Karpas-422 (cell line): ENCODE measurements around the gene PARD3B. TPM values are rescaled to one million over a fixed set of nuclear protein-coding genes. Genes with fewer than 3 reads are reported as not detected.

Experiments used
- DNase-seq: peaks from one replicate; pipeline ENCODE4 v3.0.0-alpha.2; 2015
- H2AFZ ChIP-seq: fragments of 200-600 bp; sonication (generic); 2 replicates; pipeline ENCODE4 v1.6.1; 2014; ENCODE audit warnings: antibody characterized with exemption, low read length, mixed read lengths
- H3K27ac ChIP-seq: fragments of 200-600 bp; sonication (generic); 2 replicates; pipeline ENCODE4 v1.5.1; 2014; ENCODE audit warnings: mild to moderate bottlenecking, low read length, moderate library complexity
- H3K27me3 ChIP-seq: fragments of 200-600 bp; sonication (generic); 2 replicates; pipeline ENCODE4 v1.6.1; 2014; ENCODE audit warnings: low read length, mixed read lengths
- H3K36me3 ChIP-seq: fragments of 200-600 bp; sonication (generic); 2 replicates; pipeline ENCODE4 v1.6.1; 2014; ENCODE audit warnings: low read length, mixed read lengths; ENCODE audit not compliant: insufficient read depth
- H3K4me1 ChIP-seq: fragments of 200-600 bp; sonication (generic); 2 replicates; pipeline ENCODE4 v1.6.1; 2014; ENCODE audit warnings: mild to moderate bottlenecking, low read length, mixed read lengths
- H3K4me2 ChIP-seq: fragments of 200-600 bp; sonication (generic); 2 replicates; pipeline ENCODE4 v1.6.1; 2014; ENCODE audit warnings: low read length, low read depth, mild to moderate bottlenecking; ENCODE audit not compliant: poor library complexity, severe bottlenecking
- H3K4me3 ChIP-seq: fragments of 200-600 bp; sonication (generic); 2 replicates; pipeline ENCODE4 v1.5.1; 2014; ENCODE audit warnings: mild to moderate bottlenecking, antibody characterized with exemption, low read length, mixed read lengths
- H3K79me2 ChIP-seq: fragments of 200-600 bp; sonication (generic); 2 replicates; pipeline ENCODE4 v1.6.1; 2014; ENCODE audit warnings: mild to moderate bottlenecking, low read length, mixed read lengths
- H3K9ac ChIP-seq: fragments of 200-600 bp; sonication (generic); 2 replicates; pipeline ENCODE4 v1.6.0; 2014; ENCODE audit warnings: low read length
- H3K9me2 ChIP-seq: fragments of 200-600 bp; sonication (generic), shearing (Covaris generic); replicated peaks from 2 replicates; pipeline ENCODE4 v1.6.0; 2014; ENCODE audit warnings: mild to moderate bottlenecking, low read length, moderate library complexity; ENCODE audit not compliant: insufficient read depth
- H3K9me3 ChIP-seq: fragments of 300-700, 200-600 bp; sonication (generic); 2 replicates; pipeline ENCODE4 v1.6.1; 2014; ENCODE audit warnings: low read length, mixed read lengths
- H4K20me1 ChIP-seq: fragments of 200-600 bp; sonication (generic); 2 replicates; pipeline ENCODE4 v1.6.1; 2014; ENCODE audit warnings: mild to moderate bottlenecking, antibody characterized with exemption, low read length, low read depth; ENCODE audit not compliant: insufficient read depth
- total RNA-seq: library from RNA; depleted of rRNA; stranded (reverse); fragments of >200 nt; shearing (Covaris generic); gene quantifications from 2 replicates; pipeline ENCODE4 v1.2.3, GENCODE V29; 2014; ENCODE audit warnings: low replicate concordance

PARD3B gene
- total RNA-seq, 1 experiment from 2014 or later = not detected

- no peak overlapping the region for H3K4me2 ChIP-seq
- H3K4me1 ChIP-seq = no peaks in the 10 kb centered on the region
- no peaks in the 10 kb centered on the region for H3K79me2 ChIP-seq
- H3K9me3 ChIP-seq = no peaks in the 10 kb centered on the region
- H3K27ac ChIP-seq = no peak overlapping the region
- no peaks in the 10 kb centered on the region for H4K20me1 ChIP-seq
- no peaks in the 10 kb centered on the region for H3K9me2 ChIP-seq
- no peak overlapping the region for H3K4me3 ChIP-seq
- H2AFZ ChIP-seq = no peak overlapping the region
- H3K9ac ChIP-seq = no peak overlapping the region
- DNase-seq = no peak
- no peaks in the 10 kb centered on the region for H3K36me3 ChIP-seq
- no peaks in the 10 kb centered on the region for H3K27me3 ChIP-seq
These were observed 331.0 kb downstream of the PARD3B start for GRCh38 chr2:204876311-204876710.

- H3K9ac ChIP-seq = no peak overlapping the region
- no peaks in the 10 kb centered on the region for H3K79me2 ChIP-seq
- no peaks in the 10 kb centered on the region for H3K36me3 ChIP-seq
- no peak for DNase-seq
- H4K20me1 ChIP-seq = no peaks in the 10 kb centered on the region
- no peak overlapping the region for H2AFZ ChIP-seq
- H3K9me2 ChIP-seq = no peaks in the 10 kb centered on the region
- H3K4me2 ChIP-seq = no peak overlapping the region
- H3K4me1 ChIP-seq = no peaks in the 10 kb centered on the region
- no peak overlapping the region for H3K4me3 ChIP-seq
- no peaks in the 10 kb centered on the region for H3K27me3 ChIP-seq
- no peaks in the 10 kb centered on the region for H3K9me3 ChIP-seq
- H3K27ac ChIP-seq = no peak overlapping the region
These were observed 332.4 kb downstream of the PARD3B start for GRCh38 chr2:204877691-204878090.

- Histone ChIP-seq H3K9me2 (no peaks in the 10 kb centered on the region), H3K79me2 (no peaks in the 10 kb centered on the region), H3K27ac (no peak overlapping the region), H3K9me3 (no peaks in the 10 kb centered on the region), H3K36me3 (no peaks in the 10 kb centered on the region), H3K27me3 (no peaks in the 10 kb centered on the region), H3K4me2 (no peak overlapping the region), H4K20me1 (no peaks in the 10 kb centered on the region), H3K4me3 (no peak overlapping the region), H3K9ac (no peak overlapping the region), H3K4me1 (no peaks in the 10 kb centered on the region), H2AFZ (no peak overlapping the region)
- DNase-seq = no peak
These were observed 335.7 kb downstream of the PARD3B start for GRCh38 chr2:204880928-204881327.

- Histone ChIP-seq H3K9me3 (no peaks in the 10 kb centered on the region), H3K4me1 (no peaks in the 10 kb centered on the region), H3K4me2 (no peak overlapping the region), H3K9me2 (no peaks in the 10 kb centered on the region), H3K27me3 (no peaks in the 10 kb centered on the region), H3K79me2 (no peaks in the 10 kb centered on the region), H2AFZ (no peak overlapping the region), H3K4me3 (no peak overlapping the region), H3K36me3 (no peaks in the 10 kb centered on the region), H4K20me1 (no peaks in the 10 kb centered on the region), H3K9ac (no peak overlapping the region), H3K27ac (no peak overlapping the region)
- DNase-seq = no peak
These were observed 336.4 kb downstream of the PARD3B start for GRCh38 chr2:204881655-204882054.

- Histone ChIP-seq H3K27me3 (no peaks in the 10 kb centered on the region), H3K9me3 (no peaks in the 10 kb centered on the region)
- DNase-seq = no peak
These were observed 340.5 kb downstream of the PARD3B start for GRCh38 chr2:204885747-204886146.

GRCh38 chr2:204886713-204887112, 341.4 kb downstream of the PARD3B start:
- Histone ChIP-seq H3K27me3 (no peaks in the 10 kb centered on the region), H3K4me3 (no peak overlapping the region), H3K9me2 (no peaks in the 10 kb centered on the region), H3K27ac (no peak overlapping the region), H3K36me3 (no peaks in the 10 kb centered on the region), H3K79me2 (no peaks in the 10 kb centered on the region), H3K4me2 (no peak overlapping the region), H2AFZ (no peak overlapping the region), H3K9me3 (no peaks in the 10 kb centered on the region), H3K9ac (no peak overlapping the region), H4K20me1 (no peaks in the 10 kb centered on the region), H3K4me1 (no peaks in the 10 kb centered on the region)
- no peak for DNase-seq

More at GRCh38 chr2:204885747-204886146, 340.5 kb downstream of the PARD3B start:
- H2AFZ ChIP-seq = no peak overlapping the region
- H3K27ac ChIP-seq = no peak overlapping the region
- no peaks in the 10 kb centered on the region for H3K9me2 ChIP-seq
- H3K79me2 ChIP-seq = no peaks in the 10 kb centered on the region
- H3K4me1 ChIP-seq = no peaks in the 10 kb centered on the region
- H3K9ac ChIP-seq = no peak overlapping the region
- no peaks in the 10 kb centered on the region for H4K20me1 ChIP-seq
- H3K36me3 ChIP-seq = no peaks in the 10 kb centered on the region
- H3K4me2 ChIP-seq = no peak overlapping the region
- no peak overlapping the region for H3K4me3 ChIP-seq

- Histone ChIP-seq H3K4me2 (no peak overlapping the region), H3K27ac (no peak overlapping the region), H3K27me3 (no peaks in the 10 kb centered on the region), H3K36me3 (no peaks in the 10 kb centered on the region), H3K9me3 (no peaks in the 10 kb centered on the region), H3K9me2 (no peaks in the 10 kb centered on the region), H4K20me1 (no peaks in the 10 kb centered on the region), H3K4me3 (no peak overlapping the region), H3K9ac (no peak overlapping the region), H3K79me2 (no peaks in the 10 kb centered on the region), H3K4me1 (no peaks in the 10 kb centered on the region), H2AFZ (no peak overlapping the region)
- no peak for DNase-seq
These were observed 342.9 kb downstream of the PARD3B start for GRCh38 chr2:204888222-204888621.

GRCh38 chr2:204890680-204891079, 345.4 kb downstream of the PARD3B start:
- Histone ChIP-seq H3K9ac (no peak overlapping the region), H3K4me1 (no peaks in the 10 kb centered on the region), H3K9me3 (no peaks in the 10 kb centered on the region), H3K36me3 (no peaks in the 10 kb centered on the region), H3K4me2 (no peak overlapping the region), H3K79me2 (no peaks in the 10 kb centered on the region), H4K20me1 (no peaks in the 10 kb centered on the region), H3K27me3 (no peaks in the 10 kb centered on the region), H2AFZ (no peak overlapping the region), H3K27ac (no peak overlapping the region), H3K4me3 (no peak overlapping the region), H3K9me2 (no peaks in the 10 kb centered on the region)
- DNase-seq = no peak

GRCh38 chr2:204891739-204892138, 346.5 kb downstream of the PARD3B start:
- no peaks in the 10 kb centered on the region for H3K79me2 ChIP-seq
- H3K4me2 ChIP-seq = no peak overlapping the region
- H3K9me3 ChIP-seq = no peaks in the 10 kb centered on the region
- H3K27me3 ChIP-seq = no peaks in the 10 kb centered on the region
- no peak overlapping the region for H3K27ac ChIP-seq
- H2AFZ ChIP-seq = no peak overlapping the region
- H4K20me1 ChIP-seq = no peaks in the 10 kb centered on the region
- no peaks in the 10 kb centered on the region for H3K9me2 ChIP-seq
- DNase-seq = no peak
- H3K4me3 ChIP-seq = no peak overlapping the region
- H3K4me1 ChIP-seq = no peaks in the 10 kb centered on the region
- H3K36me3 ChIP-seq = no peaks in the 10 kb centered on the region
- no peak overlapping the region for H3K9ac ChIP-seq
